DMS53 (cell line): ENCODE results near the gene B3GNT3.
A peak's percentile ranks its signal among the peaks of the same experiment; 100 is the strongest.
"Not testable (repeated sequence)": the region's sequence is repeated elsewhere in the genome, so short reads cannot be mapped to it uniquely, and the experiment has no call there.

Source experiments
- DNase-seq: peaks from one replicate; lab custom pipeline; 2025; lab: John Stamatoyannopoulos, UW

The B3GNT3 gene

GRCh38 chr19:17796838-17797423, 2.0 kb downstream of the B3GNT3 start:
- DNase-seq = no peak

DNA sequence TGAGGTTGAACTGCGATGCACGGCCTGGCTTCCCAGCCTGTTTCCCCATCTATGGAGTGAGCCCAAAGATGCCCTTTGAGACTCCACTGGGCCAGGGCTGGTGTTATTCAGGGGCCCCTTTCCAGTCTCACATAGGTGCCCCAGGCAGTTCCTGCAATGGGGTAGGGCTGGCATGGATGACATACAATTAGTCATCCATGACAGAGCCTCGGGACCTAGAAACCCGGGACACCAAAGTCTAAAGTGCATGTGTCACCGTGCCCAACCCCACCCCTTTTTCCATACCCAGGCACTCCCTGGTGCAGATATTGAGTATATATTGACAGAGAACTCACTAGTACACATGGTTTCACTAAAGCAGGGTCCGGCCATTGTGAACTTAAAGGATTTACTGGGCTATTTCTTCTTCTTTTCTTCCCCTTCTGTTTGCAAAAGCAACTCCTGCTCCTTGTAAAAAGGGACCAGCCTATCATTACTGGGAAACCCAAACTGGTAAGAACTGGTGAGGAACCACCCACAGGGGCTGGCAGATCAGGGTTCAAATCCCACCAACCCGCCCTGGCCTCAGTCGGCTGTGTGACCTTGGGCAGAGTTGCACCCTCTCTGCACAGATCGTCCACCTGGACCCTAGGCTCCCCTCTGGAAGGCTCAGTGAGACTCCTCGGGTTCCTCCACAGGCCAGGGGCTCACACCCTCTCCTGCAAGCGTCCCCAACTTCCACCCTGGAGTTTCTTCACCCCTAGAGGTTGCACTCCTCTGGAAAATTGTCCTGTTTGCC, 2.7 kb downstream of the B3GNT3 start:
- peak; percentile 83 for DNase-seq

- DNase-seq = not testable (repeated sequence)
Measured at GRCh38 chr19:17798599-17798998, 3.7 kb downstream of the B3GNT3 start.

- no peak for DNase-seq
Measured at GRCh38 chr19:17802137-17802858, 7.4 kb downstream of the B3GNT3 start.

DNA sequence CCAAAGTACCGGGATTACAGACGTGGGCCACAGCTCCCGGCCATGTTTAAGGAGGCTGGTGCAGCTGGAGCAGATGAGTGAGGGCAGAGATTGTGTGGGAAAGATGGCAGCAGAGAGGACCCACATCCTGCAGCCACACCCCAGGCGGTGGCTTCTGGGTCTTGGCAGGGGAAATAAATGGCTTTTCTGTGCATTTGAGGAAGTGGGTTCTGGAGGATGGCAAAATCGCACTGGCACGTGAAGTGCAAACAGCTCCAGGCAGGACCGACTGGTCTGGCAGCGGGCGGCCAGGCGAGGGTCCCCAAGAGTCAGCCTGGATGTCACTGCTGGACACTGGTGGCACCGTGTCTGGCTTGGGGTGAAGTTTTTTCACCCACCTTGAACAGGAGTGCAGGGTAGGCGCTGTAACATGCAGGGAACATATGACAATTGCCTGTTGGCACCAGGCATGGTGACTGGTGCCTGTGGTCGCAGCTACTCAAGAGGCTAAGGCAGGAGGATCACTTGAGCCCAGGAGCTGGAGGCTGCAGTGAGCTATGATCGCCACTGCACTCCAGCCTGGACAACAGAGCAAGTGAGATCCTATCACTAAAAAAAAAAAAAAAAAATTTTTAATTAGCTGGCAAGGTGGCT, 8.4 kb downstream of the B3GNT3 start:
- DNase-seq = no peak

- DNase-seq = no peak
Measured at GRCh38 chr19:17805427-17805826, 10.5 kb downstream of the B3GNT3 start.

DNA sequence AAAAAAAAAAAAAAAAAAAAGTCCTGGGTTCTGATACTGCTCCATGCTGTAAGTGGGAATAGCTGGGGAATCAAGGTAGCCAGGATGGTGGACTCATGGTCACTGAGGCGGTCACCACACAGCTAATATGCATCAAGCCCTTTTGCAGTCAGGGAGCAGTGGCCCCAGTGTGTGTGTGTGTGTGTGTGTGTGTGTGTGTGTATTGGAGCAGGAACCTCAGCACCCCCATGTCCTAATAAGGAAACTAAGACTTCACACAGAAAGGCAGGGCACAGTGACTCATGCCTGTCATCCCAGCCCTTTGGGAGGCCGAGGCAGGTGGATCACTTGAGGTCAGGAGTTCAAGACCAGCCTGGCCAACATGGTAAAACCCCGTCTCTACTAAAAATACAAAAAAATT, 12.0 kb downstream of the B3GNT3 start:
- no peak for DNase-seq

DNA sequence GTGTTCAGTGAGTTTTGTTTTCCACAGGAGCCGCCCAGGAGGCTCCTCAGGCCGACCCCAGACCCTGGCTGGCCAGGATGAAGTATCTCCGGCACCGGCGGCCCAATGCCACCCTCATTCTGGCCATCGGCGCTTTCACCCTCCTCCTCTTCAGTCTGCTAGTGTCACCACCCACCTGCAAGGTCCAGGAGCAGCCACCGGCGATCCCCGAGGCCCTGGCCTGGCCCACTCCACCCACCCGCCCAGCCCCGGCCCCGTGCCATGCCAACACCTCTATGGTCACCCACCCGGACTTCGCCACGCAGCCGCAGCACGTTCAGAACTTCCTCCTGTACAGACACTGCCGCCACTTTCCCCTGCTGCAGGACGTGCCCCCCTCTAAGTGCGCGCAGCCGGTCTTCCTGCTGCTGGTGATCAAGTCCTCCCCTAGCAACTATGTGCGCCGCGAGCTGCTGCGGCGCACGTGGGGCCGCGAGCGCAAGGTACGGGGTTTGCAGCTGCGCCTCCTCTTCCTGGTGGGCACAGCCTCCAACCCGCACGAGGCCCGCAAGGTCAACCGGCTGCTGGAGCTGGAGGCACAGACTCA, 12.9 kb downstream of the B3GNT3 start:
- DNase-seq = no peak

DNA sequence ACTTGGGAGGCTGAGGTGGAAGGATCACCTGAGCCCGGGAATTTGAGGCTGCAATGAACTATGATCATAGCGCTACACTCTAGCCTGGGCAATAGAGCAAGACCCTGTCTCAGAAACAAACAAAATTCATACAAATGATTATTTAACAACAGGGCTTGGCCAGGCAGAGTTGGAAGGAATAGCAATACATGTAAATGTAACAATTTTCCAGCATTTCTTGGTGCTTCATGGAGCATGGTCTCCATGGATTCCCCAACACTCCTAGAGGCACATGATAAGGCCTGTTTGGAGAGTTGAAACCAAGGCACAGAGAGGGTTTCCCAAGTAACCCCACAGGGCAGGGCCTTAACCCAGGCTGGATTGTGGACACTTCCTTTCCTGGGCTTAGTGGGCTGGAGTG, 16.2 kb downstream of the B3GNT3 start:
- no peak for DNase-seq

GRCh38 chr19:17811681-17812080, 16.7 kb downstream of the B3GNT3 start:
- no peak for DNase-seq

DNA sequence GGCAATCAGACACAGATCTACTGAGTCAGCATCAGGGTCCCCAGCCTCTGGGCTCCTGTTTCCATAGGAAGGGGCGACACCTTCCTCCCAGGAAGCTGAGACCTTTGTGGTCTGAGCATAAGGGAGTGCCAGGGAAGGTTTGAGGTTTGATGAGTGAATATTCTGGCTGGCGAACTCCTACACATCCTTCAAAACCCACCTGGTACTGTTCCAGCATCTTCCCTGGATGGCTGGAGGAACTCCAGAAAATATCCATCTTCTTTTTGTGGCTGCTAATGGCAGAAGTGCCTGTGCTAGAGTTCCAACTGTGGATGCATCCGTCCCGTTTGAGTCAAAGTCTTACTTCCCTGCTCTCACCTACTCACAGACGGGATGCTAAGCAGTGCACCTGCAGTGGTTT, 17.2 kb downstream of the B3GNT3 start:
- DNase-seq = no peak

DNA sequence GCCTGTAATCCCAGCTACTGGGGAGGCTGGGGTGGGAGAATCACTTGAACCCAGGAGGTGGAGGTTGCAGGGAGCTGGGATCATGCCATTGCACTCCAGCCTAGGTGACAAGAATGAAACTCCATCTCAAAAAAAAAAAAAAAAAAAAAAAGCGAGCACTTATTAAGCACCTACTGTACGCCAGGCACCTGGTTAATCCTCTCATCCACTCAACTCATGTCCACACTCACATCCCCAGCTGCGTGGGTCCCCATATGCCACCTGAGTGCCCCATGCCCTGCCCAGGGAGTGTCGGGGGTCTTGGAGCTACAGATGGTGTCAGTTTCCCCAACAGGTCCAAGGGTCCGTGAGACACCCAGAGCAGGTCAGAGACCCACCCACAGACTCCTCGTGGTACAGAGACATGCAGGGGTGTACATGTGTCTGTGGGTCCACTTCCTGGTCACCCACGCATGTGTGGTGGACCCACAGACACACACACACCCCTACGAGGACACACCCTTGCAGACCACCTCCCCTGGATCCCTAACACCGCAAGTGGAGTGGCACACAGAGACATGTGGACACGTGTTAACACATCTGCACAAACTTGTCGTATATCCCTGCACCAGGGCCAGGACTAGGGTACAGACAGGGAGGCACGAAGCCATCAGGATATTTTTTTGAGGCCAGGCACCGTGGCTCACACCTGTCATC, 22.9 kb downstream of the B3GNT3 start:
- no peak for DNase-seq

- DNase-seq = no peak
Measured at GRCh38 chr19:17821190-17821589, 26.3 kb downstream of the B3GNT3 start, which contains the start of gene INSL3. TSS of gene INSL3 (minus strand) at chr19:17821519. CDS start at chr19:17821506, 13 bp downstream.

DNA sequence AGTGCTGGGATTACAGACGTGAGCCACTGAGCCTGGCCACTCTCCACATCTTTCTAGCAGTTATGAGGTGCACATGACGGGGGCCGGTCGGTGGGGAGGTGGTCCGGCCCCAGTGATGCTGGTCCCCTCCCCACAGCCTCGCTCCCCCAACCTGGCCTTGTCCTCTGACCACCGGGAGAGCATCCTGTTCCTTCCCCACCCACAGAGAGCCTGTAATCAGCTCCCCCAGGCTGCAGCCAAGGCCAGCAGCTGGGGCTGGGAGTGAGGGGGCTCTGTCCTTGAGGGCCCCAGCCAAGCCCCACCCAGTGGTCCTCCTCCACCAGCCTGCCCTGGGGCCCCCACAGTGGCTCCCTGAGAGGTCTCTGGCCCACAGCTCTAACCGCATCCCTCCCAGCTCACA, 29.4 kb downstream of the B3GNT3 start:
- DNase-seq = no peak

DNA sequence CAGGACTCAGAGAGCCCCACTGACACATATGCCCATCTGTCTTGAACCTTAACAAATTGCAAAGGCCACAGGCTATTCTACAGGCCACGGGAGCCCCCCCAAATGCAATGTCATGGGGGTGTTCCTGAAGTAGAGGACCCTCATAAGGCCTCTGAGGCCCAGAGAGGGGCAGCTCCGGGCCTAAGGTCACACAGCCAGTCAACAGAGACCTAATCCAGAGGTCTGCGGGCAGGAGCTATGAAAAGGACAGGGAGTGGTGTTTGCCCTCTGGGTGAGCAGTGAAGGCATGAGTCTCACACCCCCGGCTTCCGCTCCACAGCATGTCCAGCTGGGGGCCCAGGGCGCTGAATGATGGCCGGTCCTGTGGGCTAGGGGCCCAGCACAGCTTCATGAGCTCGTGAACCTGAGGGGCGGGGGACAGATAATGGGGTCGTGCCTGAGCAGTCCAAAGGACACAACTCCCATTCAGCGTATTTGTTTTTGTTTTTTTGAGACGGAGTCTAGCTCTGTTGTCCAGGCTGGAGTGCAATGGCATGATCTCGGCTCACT, 31.6 kb downstream of the B3GNT3 start:
- DNase-seq = no peak

GRCh38 chr19:17829855-17830566, 35.1 kb downstream of the B3GNT3 start:
- DNase-seq = peak; percentile 88

GRCh38 chr19:17830567-17831418, 35.9 kb downstream of the B3GNT3 start:
- peak; percentile 93 for DNase-seq

DNA sequence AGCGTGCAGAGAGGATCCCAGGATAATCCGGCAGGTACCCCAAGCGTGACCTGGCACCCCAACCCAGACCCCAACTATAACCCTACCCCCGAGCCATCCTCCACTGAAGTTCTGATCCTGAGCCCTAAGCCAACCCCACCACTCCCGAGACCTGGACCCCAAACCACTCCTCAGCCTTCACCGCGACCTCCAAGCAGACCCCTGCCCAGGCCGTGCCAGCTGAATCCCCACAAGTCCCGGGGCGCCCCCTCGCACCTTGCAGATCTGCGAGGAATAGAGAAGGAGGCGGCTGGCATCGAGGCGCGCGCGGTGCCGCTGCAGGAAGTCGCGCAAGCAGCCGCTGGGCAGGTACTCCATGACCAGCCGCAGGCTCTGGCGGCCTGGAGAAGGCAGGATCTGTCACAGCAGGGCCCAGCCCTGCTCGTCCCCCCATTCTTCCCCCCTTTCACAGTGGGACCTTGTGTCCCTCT, 36.5 kb downstream of the B3GNT3 start:
- peak; percentile 72 for DNase-seq

- DNase-seq = no peak
Measured at GRCh38 chr19:17832443-17833208, 37.7 kb downstream of the B3GNT3 start.
